GM20431 (cell line): ENCODE measurements around the gene CCDC148.
"Not testable (repeated sequence)": the region's sequence is repeated elsewhere in the genome, so short reads cannot be mapped to it uniquely, and the experiment has no call there.

Experiments
- in situ Hi-C: fragments of 300-500 bp; cut with MseI, MboI; formaldehyde crosslinking; loops from one replicate; pipeline ENCODE4 v1.15.0; 2020; ENCODE audit warnings: low sequenced_read_pairs; ENCODE audit not compliant: unreplicated experiment

CCDC148 gene

DNA sequence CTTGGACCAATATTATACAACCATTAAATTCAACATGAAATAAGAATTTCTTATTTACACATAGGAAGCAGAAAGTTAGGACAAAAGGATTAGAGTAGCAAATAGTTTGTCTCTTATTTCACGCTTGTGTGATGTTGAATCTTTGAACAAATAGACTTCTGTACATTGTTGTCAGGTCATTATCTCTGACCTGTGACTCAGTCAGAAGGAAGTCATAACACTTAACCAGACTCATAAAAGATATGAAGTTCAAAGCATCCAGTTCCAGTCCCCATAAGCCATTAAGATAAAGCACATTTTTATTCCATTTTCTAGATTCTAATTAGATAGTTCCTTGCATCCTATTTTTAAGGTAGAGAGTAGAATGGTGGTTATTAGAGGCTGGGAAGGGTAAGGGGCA is 224.1 kb downstream of the CCDC148 start:
- in situ Hi-C loops = no loop called here

- in situ Hi-C loops = no loop called here
These were observed 227.5 kb downstream of the CCDC148 start for GRCh38 chr2:158228943-158229508.

- in situ Hi-C loops = not testable (repeated sequence)
These were observed 233.5 kb downstream of the CCDC148 start for GRCh38 chr2:158223066-158223465.

- in situ Hi-C loops = no loop called here
These were observed 235.2 kb downstream of the CCDC148 start for GRCh38 chr2:158221063-158222020.

- in situ Hi-C loops = no loop called here
These were observed 239.0 kb downstream of the CCDC148 start for GRCh38 chr2:158217593-158217992.

- in situ Hi-C loops = no loop called here
These were observed 242.1 kb downstream of the CCDC148 start for GRCh38 chr2:158214431-158214830.

- in situ Hi-C loops = no loop called here
These were observed 242.8 kb downstream of the CCDC148 start for GRCh38 chr2:158213773-158214172.

DNA sequence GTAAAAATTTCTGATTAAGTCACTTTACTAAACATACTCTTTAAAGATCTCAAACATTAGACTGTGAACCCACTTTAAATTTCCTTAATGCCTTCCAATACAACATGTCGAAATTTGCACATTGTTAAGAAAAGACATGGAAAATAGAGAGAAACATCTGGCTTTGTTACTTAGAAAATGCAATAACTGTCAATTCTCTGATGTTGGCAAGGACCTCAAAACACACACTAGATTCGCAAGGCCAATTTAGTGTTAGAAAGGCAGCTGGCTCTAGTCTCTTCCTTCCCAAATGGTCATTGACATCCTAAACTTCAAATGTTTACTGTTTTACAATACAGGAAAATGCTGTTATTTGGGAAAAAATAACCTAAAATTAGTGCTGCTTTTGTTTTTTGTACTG is 244.3 kb downstream of the CCDC148 start:
- in situ Hi-C loops = no loop called here

GRCh38 chr2:158211502-158211901 is 245.1 kb downstream of the CCDC148 start:
- in situ Hi-C loops = no loop called here

DNA sequence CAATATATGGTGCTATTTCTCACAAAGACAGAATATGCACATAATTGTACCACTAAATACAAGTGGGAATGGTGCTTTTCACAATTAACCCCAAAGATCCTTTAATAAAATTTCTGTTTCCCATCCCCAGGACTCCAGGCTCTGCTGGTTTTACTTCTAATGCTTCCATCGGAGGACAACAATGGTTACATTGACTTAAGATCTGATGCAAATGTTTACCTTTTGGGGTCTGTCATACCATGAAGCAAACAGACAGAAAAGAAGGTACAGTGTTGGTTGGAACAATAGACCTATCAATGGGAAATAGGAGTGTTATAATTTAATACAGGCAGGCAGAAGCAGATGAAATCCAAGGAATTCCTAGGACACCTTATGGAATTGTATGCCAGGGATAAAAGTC is 249.2 kb downstream of the CCDC148 start:
- in situ Hi-C loops = no loop called here

DNA sequence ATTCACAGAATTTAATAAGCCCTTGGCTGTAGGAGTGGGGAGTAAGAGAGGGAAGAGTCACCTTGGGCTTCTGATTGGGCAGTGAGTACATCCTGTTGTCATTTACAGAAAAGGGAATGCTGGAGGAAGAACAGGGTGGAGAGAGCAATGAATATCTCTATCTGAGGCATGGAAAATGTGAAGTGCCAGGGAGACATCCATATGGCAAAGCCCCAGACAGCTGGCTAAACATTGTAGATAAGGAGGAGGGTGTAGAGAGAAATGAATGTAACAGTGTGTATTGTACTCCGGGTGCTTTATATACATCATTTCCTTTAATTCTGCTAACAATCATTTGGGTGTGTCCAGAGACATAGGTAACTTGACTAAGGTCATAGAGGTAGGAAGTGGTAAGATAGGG is 251.3 kb downstream of the CCDC148 start:
- in situ Hi-C loops = no loop called here

DNA sequence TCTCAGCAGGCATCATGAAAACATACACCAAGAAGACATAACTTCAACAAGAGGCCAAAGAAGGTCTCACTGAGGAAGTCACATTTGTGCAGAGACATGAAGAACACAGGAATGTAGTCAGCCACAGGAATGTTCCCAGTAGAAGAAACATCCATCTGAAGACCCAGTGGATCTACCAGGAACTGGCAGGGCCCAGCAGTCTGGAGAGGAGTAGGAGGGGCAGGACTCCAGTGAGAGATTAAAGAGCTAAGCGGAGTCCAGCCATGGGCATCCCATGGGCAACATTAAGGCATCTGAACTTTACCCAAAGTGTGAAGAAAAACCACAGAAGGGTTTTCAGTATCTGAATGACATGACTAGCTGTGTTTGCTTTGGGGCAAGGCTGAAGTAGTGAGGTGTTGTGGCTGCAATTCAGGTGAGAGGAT is 251.8 kb downstream of the CCDC148 start:
- in situ Hi-C loops = no loop called here

GRCh38 chr2:158202161-158202815 is 254.3 kb downstream of the CCDC148 start:
- in situ Hi-C loops = no loop called here

DNA sequence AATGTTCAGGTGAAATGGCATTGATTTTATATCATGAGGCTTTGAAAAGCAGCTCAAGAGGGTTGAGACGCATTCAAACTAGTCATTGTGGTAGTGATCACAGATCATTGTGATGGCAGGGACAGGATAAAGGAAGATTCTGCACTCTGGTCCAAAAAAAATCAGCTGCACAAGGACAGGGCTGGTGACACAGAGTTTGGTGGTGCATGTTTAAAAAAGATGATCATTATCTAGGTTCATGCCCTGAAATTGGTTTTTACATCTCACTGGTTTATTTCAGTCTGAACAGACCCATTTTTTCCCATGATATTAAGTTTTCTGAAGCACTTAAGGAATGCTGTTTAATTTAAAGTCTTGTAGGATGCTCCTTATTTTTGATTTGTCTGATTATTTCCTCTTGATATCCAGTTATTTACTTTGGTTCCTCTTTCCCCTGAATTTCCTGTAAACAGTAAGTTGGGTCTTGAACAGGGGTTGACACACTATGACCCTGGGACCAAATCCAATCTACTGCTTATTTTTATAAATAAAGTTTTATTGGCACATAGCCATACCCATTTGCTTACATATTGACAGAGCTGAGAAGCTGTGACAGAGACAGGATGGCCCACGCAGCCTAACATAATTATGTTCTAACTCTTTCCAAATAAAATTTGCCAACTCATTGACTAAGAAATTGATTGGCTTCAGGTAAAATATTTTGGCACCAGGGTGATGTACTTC is 256.5 kb downstream of the CCDC148 start:
- in situ Hi-C loops = no loop called here

- in situ Hi-C loops = no loop called here
These were observed 258.6 kb downstream of the CCDC148 start for GRCh38 chr2:158197940-158198339.

GRCh38 chr2:158194229-158194628 is 262.3 kb downstream of the CCDC148 start:
- in situ Hi-C loops = no loop called here

DNA sequence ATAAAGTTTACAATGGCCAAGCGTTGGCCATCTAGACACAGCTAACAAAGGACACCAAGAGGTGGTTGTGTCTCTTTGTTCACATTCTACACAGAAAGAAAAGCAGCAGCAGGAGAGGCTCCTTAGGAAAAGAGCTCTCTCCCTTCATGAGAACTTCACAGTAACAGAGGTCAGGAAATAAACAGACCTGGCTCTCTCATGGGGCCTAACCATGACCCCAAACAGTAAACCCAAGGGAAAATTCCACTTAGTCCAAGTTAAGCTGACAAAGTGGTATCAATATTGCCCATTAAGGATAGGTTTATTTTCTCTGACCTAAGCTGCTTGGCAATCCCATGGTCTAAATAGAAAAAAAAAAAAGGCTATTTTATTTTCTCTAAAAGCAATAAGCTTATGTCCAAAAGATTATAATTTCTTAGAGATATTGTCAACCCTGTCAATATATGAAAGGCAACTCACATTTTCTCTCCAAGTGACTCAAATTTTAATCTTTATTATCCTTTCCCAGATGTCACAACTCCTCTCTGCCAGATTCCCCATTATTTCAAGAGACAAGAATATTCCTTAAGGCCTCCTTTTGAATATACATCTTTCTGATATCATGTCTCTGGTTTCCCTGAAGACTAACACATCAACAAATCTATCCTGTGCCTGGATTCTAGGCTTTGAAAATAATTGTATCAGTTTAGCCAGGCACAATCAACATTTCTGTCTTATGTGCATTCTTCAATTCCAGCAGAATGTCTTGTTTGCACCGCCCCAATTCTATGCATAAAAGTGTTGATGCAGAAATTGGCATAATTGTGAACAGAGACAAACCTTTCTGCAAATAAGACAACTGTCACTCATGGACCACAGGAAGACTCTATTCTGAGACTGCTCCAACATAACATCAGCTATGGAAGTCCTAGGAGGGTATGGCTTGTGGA is 263.8 kb downstream of the CCDC148 start:
- in situ Hi-C loops = no loop called here

DNA sequence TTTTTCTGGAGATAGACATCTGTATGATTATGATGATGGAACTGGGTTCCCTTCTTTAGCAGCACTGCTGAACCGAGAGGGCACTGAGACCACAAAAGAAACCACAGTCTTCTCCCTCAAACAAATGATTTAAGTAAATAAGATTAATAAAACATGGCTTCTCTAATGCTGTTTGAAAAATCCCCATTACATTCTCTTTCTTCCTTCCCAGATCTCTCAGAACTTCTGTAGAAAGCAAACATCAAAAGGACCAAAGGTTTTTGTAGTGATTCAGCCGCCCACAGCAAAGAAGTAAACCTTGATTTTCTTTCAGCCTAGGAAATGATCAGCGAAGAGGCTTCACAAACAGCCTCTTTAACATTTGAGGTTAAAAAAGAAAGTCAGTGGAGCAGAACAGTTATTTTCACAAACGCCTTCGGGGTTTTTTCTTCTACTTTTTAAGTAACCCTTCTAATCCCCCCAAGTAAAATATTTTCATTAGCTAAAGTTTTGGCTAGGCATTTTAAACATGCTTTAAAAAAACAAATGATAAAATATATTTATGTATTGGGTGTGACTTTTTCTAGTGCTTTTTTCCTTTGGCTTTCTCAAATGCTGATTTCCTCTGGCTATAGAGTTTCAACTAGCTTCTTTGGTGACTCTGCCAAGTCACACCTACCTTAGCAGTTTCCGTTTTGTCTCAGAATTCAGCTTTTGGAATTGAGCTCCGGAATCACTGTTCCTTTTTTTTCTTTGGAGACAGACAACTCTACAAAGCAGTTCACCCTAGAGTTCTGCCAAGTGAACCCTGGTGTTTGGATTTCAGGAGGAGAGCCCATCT is 265.3 kb downstream of the CCDC148 start:
- in situ Hi-C loops = no loop called here

DNA sequence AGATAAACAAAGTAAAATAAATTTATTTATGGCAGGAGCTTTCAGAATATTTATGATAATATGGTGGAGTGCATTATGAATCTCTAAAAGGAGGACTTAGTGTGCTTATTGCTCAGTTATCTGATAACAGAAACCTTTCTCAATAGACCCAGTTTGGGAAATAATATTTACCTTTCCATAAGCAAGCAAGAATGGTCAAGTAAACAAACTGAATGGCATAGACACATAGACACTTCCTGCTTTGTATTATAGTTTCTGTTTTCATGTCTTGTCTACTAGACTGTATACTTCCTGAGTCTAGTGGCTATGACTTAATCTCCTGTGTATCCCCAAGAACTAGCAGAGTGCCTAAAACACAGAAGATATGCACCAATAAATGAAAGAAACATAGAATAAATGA is 267.0 kb downstream of the CCDC148 start:
- in situ Hi-C loops = no loop called here
